HG02970 (cell line): Measurements from ENCODE around the gene SPATA17.
"Not testable (repeated sequence)": the region's sequence is repeated elsewhere in the genome, so short reads cannot be mapped to it uniquely, and the experiment has no call there.

Experiments
- ATAC-seq: cut with Tn5 transposase; IDR thresholded peaks from one replicate; pipeline ENCODE4 v1.9.1; 2021; ENCODE audit warnings: mild to moderate bottlenecking, moderate library complexity, moderate number of reproducible peaks; ENCODE audit not compliant: unreplicated experiment, low FRiP score

The SPATA17 gene

GRCh38 chr1:217673387-217673786 is 42.2 kb downstream of the SPATA17 start:
- ATAC-seq = no peak

- no peak for ATAC-seq
These were observed 43.0 kb downstream of the SPATA17 start for GRCh38 chr1:217674028-217674729.

- no peak for ATAC-seq
These were observed 50.7 kb downstream of the SPATA17 start for GRCh38 chr1:217681806-217682205.

- no peak for ATAC-seq
These were observed 56.4 kb downstream of the SPATA17 start for GRCh38 chr1:217687511-217687910.

- not testable (repeated sequence) for ATAC-seq
These were observed 65.0 kb downstream of the SPATA17 start for GRCh38 chr1:217696140-217696539.

GRCh38 chr1:217703326-217703725 is 72.2 kb downstream of the SPATA17 start:
- no peak for ATAC-seq

- ATAC-seq = no peak
These were observed 81.9 kb downstream of the SPATA17 start for GRCh38 chr1:217712925-217713597.

GRCh38 chr1:217715681-217716080 is 84.5 kb downstream of the SPATA17 start:
- ATAC-seq = no peak

GRCh38 chr1:217717959-217718358 is 86.8 kb downstream of the SPATA17 start:
- no peak for ATAC-seq

- no peak for ATAC-seq
These were observed 87.7 kb downstream of the SPATA17 start for GRCh38 chr1:217718873-217719272.

- no peak for ATAC-seq
These were observed 90.5 kb downstream of the SPATA17 start for GRCh38 chr1:217721692-217722091.

- ATAC-seq = no peak
These were observed 103.8 kb downstream of the SPATA17 start for GRCh38 chr1:217734973-217735372.

GRCh38 chr1:217747156-217747769 is 116.1 kb downstream of the SPATA17 start:
- no peak for ATAC-seq

GRCh38 chr1:217769768-217770167 is 138.6 kb downstream of the SPATA17 start:
- no peak for ATAC-seq

- ATAC-seq = no peak
These were observed 139.8 kb downstream of the SPATA17 start for GRCh38 chr1:217770918-217771317.

GRCh38 chr1:217776693-217777092 is 145.5 kb downstream of the SPATA17 start:
- ATAC-seq = no peak

- no peak for ATAC-seq
These were observed 149.9 kb downstream of the SPATA17 start for GRCh38 chr1:217781056-217781455.

- no peak for ATAC-seq
These were observed 159.9 kb downstream of the SPATA17 start for GRCh38 chr1:217791091-217791490.

- ATAC-seq = no peak
These were observed 174.6 kb downstream of the SPATA17 start for GRCh38 chr1:217805792-217806191.

- no peak for ATAC-seq
These were observed 181.0 kb downstream of the SPATA17 start for GRCh38 chr1:217812175-217812574.

- ATAC-seq = no peak
These were observed 181.9 kb downstream of the SPATA17 start for GRCh38 chr1:217813031-217813430.

GRCh38 chr1:217837691-217838090 is 206.5 kb downstream of the SPATA17 start:
- no peak for ATAC-seq
